GM21390 (cell line): Measurements from ENCODE around the gene TMEM18.

ENCODE experiments used
- ATAC-seq: cut with Tn5 transposase; IDR thresholded peaks from one replicate; pipeline ENCODE4 v1.9.1; 2021; ENCODE audit not compliant: unreplicated experiment

The TMEM18 gene

DNA sequence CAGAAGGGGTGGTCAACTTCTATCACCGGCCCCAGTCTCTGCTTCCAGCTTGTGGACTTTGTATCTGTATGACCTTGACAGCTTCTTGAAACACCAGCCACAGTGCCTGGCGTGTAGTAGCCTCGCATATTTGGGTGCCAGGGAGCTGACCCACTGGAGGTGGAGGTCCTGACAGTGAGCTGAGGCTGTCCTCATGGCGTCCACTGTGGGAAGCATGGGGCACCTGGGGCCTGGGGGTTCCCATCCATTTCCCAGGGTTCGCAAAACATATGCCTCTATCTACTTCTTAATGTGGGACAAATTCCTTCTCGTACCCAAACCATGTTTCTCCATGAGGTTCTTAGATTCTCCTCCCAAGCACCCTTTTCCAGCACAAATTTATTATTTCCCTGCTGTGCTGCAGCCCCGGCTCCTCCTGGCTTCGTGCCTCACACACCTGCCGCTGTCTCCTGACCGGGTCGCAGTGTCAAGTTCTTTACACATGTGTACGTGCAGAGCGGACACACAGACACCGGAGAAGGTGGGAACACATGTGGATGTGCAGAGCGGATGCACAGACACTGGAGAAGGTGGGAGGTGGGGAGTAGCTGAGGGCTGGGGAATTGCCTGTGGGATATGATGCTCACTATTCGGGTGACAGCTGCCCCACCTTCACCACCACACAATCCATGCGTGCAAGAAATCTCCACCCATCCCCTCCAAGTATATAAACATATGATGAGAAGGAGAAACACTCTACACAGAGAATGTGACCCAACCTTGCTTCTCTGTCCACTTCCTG lies 23.4 kb downstream of the TMEM18 start:
- ATAC-seq, result no peak

DNA sequence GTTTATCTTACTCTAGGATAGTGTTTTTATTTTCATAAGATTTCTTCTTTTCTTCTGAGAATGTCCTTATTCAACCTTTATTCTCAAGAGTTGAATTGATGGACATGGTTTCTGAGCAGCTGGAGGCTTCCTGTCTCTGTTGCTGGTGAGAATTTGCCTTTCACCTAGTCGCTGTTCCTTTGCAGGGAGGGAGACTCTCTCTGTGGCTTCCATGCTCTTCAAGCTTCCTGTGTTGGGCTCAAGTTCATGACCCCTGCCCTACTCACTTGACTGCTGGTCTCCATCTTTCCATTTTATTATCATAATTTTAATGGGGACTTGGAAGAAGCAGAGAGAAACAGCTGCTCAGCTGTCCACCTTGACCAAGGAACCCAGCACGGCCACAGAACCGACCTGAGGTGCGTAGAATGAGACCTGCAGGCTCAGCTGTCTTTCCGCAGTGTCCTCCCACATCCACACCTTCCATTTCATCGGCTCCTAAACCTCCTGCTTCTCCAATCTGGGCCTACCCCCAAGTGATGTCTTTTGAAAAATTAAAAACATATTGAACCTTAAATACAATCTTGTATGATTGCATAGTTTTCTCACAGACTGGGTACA lies 24.2 kb downstream of the TMEM18 start:
- ATAC-seq, result no peak

DNA sequence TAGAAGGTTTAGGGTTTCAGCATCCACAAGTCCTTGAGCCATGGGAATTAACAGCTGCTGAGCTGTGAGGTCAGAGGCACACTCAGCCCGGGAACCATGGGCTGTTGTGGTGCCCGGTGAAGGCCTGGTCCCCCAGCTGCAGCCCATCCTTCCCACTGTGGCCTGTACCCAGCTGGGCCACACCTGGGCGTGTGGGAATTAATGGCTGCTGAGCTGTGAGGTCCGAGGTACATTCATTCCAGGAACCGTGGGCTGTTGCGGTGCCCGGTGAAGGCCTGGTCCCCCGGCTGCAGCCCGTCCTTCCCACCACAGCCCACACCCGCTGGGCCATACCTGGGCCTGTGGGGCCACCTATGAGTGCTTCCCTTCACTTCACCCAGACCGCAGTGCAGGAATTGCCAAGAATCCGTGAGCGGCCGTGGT lies 25.2 kb downstream of the TMEM18 start:
- ATAC-seq, result no peak

DNA sequence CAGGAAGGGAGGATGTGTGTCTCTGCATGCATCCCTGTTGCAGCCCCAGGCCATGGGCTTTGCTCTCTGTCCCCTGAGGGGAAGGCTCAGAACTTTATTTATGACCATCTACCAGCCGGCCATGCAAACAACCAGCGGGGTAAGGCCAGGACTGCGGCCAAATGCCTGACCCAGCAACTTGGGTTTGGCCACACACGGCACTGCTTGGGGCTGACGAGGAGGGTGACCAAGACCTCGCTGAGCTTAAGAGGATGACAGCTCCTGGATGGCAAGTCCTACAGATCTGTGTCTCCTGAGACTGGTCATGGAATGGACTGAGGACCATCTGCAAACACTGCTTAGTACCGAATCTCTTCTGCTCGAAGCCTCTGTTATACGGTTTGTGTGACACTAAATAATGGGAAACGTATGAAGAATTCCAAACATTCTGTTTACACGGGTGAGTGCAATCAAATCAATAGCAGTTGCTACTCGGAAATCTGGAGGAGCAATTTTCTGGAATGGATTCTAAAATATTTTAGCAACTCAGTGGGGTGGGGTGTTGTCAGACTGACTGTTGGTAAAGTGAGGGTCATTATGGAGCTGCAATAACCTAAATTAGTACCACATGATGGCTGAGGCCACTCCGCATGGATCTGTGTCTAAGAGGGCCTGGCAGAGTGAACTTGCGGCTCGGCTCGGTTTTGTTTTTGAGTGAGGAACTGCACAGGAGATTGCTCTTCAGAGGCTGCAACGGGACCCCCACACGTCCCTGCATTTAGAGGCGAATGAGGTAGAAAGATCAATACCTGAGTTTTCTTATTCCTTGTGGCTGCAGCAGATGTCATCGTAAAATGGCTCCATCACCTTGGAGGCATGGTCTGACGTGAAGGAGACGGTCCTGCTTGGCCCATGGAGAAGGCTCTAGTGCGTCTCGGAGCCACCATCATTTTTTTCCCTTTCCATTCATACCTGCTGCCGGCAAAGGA lies 26.6 kb downstream of the TMEM18 start:
- no peak for ATAC-seq

DNA sequence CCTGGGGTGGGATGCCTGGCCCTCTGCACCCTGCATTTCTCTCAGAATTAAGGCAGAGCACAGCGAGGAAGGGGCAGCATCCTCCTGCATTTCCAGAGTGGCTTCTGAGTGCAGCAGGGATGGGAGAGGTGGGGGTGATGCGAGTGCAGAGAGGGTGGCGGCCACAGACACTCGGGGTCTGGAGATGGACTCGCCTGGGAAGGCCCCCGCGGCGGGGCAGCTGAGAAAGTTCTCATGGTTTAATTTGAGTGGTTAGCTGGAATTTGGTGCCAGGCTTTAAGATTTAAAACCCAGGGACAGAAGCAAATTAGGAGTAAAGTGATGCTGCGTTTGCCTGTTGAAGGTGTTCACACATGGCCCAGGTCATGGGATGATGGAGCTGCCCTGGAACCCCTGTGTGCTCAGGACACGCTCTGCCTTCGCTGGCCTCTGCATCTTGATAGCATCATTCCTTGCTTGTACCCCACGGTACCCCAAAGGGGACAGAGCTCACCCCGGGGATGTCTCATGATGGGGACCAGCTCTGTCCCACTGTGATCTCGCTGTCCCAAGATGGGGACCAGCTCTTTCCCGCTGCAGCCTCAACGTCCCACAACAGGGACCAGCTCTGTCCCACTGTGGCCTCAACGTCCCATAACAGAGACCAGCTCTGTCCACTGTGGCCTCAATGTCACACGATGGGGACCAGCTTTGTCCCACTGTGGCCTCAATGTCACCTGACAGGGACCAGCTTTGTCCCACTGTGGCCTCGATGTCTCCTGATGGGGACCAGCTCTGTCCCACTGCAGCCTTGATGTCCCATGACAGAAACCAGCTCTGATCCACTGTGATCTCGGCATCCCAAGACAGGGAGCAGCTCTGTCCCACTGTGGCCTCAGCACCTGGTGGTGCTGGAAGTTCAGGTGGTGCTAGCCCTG lies 27.5 kb downstream of the TMEM18 start:
- ATAC-seq, result no peak

DNA sequence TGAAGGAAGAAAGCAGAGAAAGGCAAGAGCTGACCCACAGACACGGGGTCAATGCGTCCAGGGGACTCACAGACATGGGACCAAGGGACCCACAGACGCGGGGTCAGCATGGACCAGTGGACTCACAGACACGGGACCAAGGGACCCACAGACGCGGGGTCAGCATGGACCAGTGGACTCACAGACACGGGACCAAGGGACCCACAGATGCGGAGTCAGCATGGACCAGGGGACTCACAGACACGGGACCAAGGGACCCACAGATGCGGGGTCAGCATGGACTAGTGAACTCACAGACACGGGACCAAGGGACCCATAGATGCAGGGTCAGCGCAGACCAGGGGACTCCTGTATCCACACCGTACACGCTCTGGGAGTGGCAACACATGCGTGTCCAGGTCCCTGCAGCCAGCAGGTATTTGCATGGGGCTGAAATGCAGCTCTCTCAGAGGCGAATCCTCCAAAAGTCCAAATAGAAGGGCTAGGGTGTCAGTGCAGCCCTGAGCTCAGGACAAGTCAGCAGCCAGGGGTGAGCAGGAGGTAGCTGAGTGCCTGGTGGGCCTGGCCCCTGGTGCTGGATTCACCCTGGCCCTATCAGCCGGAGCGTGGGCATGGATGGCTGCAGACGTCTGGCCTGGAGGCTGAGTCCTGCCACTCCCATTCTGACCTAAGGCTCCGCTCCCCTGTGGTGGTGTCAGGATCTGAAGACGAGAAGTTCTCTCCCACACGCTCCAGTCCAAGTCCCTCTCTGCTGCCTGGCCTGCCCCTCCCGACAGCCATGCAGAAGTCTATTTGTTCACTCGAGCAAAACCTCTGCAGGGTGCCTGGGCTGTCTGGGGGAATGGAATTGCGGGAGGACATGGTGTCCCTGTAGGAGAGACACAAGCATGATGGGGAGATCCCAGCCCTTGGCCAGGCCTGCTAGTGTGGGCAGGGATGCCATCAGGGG lies 28.5 kb downstream of the TMEM18 start:
- ATAC-seq, result no peak

DNA sequence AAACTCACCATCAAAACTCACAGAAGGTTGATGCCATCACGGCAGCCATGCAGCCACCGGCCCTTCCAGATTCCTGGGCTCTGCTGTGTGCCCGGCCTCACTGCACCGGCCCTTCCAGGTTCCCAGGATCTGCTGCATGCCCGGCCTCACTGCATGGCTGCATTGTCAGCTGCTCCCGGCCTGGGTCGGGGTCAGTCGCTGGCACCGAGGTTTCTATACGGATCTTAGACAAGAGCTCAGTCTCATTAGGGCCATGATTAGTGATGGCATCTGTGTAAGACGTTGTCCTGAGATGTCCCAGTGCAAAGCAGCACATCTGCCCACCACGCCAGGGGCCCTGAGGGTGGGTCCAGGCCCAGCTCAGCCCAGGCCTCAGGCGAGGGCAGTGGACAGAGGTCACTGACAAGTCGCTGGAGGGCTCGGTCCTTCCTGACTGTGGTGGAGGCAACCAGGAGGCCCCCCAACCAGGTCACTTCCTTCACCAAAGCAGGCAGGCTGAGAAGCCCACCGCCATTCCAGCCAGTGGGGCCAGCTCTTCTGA lies 29.4 kb downstream of the TMEM18 start:
- ATAC-seq, result no peak

GRCh38 chr2:647003-647560 lies 30.1 kb downstream of the TMEM18 start:
- ATAC-seq, result no peak

DNA sequence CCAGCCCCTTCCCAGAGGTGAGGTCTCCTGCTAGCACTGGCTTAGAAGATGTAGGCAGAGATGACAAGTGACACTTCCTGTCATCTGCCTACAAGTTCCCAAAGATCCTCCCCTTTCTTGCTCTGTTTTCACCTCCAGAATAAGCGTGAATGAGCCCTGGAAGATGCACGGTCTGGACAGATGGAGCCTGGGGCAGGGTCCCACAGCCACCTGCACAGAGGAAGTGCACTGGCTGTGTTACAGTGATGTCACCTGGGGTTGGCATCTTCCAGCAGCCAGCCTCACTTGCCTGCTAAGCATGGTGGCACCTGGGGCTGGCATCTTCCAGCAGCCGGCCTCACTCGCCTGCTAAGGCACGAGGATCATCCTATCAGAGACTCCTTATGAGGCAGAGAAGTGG lies 32.3 kb downstream of the TMEM18 start:
- ATAC-seq, result no peak

GRCh38 chr2:643761-644160 lies 33.4 kb downstream of the TMEM18 start:
- ATAC-seq, result no peak

GRCh38 chr2:643334-643733 lies 33.9 kb downstream of the TMEM18 start:
- ATAC-seq, result no peak

- ATAC-seq, result no peak
Observed at GRCh38 chr2:641872-642815, 35.1 kb downstream of the TMEM18 start.

- no peak for ATAC-seq
Observed at GRCh38 chr2:641164-641871, 35.9 kb downstream of the TMEM18 start.

GRCh38 chr2:639703-640102 lies 37.5 kb downstream of the TMEM18 start:
- no peak for ATAC-seq

- ATAC-seq, result no peak
Observed at GRCh38 chr2:637804-638203, 39.4 kb downstream of the TMEM18 start.

DNA sequence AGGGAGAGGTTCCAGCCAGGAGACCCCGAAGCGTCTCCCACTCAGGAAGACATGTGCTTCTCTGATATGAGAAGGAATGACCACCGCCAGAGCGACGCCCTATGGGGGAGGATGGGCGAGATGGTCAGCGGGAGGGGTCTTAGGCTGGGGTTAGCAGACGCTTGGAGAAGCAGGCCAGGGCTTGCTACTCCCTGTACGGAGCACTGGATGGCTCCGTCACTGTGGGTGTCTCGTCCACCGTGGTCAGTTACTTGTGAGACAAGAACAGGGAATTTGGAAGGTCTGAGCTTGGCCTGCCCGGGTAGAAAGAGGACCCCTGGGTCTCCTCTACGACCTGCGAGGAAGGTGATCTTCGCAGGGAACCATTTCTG lies 39.8 kb downstream of the TMEM18 start:
- ATAC-seq, result no peak
